Activated naive CD4-positive, alpha-beta T cell treated with anti-CD3 and anti-CD28 coated beads, Interleukin-2, amount 10 ng/mL, durations not matched to agents 7 days and 5 days (primary cell): ENCODE results near the gene XRN1.
A peak's percentile ranks its signal among the peaks of the same experiment; 100 is the strongest.
"Not testable (repeated sequence)": the region's sequence is repeated elsewhere in the genome, so short reads cannot be mapped to it uniquely, and the experiment has no call there.

Source experiments
- CTCF ChIA-PET: fragments of 350-600 bp; sonication (Branson Sonifier 250); formaldehyde crosslinking; loops from one replicate; lab custom pipeline; 2021; ENCODE audit warnings: antibody characterized with exemption; lab: Charles Lee
- DNase-seq: peaks from one replicate; pipeline ENCODE4 v3.0.0-alpha.2; 2020
- H3K27ac Mint-ChIP-seq: one replicate; pipeline ENCODE4 v1.8.0; 2021; ENCODE audit warnings: mild to moderate bottlenecking, moderate library complexity, mixed read lengths
- H3K27me3 Mint-ChIP-seq: one replicate; pipeline ENCODE4 v1.8.0; 2021; ENCODE audit warnings: mild to moderate bottlenecking, mixed read lengths
- H3K36me3 Mint-ChIP-seq: one replicate; pipeline ENCODE4 v1.8.0; 2021; ENCODE audit warnings: mixed read lengths
- H3K4me1 Mint-ChIP-seq: one replicate; pipeline ENCODE4 v1.8.0; 2021; ENCODE audit warnings: mixed read lengths
- H3K4me3 Mint-ChIP-seq: one replicate; pipeline ENCODE4 v1.8.0; 2021; ENCODE audit warnings: mild to moderate bottlenecking, moderate library complexity, mixed read lengths
- H3K9me3 Mint-ChIP-seq: one replicate; pipeline ENCODE4 v1.8.0; 2021; ENCODE audit warnings: mixed read lengths

The XRN1 gene

GRCh38 chr3:142332390-142332789 lies 115.4 kb downstream of the XRN1 start:
- Mint-ChIP-seq H3K27ac (no peak overlapping the region), H3K4me3 (no peak overlapping the region), H3K36me3 (peaks cover 54% of the 10 kb centered on the region), H3K4me1 (no peaks in the 10 kb centered on the region), H3K27me3 (no peaks in the 10 kb centered on the region), H3K9me3 (no peaks in the 10 kb centered on the region)
- CTCF ChIA-PET: no interaction called here
- DNase-seq: no peak

- H3K9me3 Mint-ChIP-seq, H3K4me1 Mint-ChIP-seq, H3K27ac Mint-ChIP-seq, H3K27me3 Mint-ChIP-seq, DNase-seq, H3K4me3 Mint-ChIP-seq, CTCF ChIA-PET: not testable (repeated sequence)
- H3K36me3 Mint-ChIP-seq: peaks cover 63% of the 10 kb centered on the region
Observed at GRCh38 chr3:142324275-142324953, 123.4 kb downstream of the XRN1 start.

- CTCF ChIA-PET: no interaction called here
- no peak for DNase-seq
- no peaks in the 10 kb centered on the region for H3K4me1 Mint-ChIP-seq
- peaks cover 49% of the 10 kb centered on the region for H3K36me3 Mint-ChIP-seq
- no peak overlapping the region for H3K27ac Mint-ChIP-seq
- H3K9me3 Mint-ChIP-seq: peaks cover 4% of the 10 kb centered on the region
- H3K4me3 Mint-ChIP-seq: no peak overlapping the region
- no peaks in the 10 kb centered on the region for H3K27me3 Mint-ChIP-seq
Observed at GRCh38 chr3:142319912-142320311, 127.9 kb downstream of the XRN1 start.

- H3K27ac Mint-ChIP-seq: no peak overlapping the region
Observed at GRCh38 chr3:142319094-142319493, 128.7 kb downstream of the XRN1 start.

GRCh38 chr3:142318331-142318730 lies 129.5 kb downstream of the XRN1 start:
- no peaks in the 10 kb centered on the region for H3K27me3 Mint-ChIP-seq
- CTCF ChIA-PET: interaction anchor here (1.3 kb wide), 1 partner anchor 38 kb away, joined by 3 read pairs; no protein-coding TSS in a partner anchor
- no peaks in the 10 kb centered on the region for H3K9me3 Mint-ChIP-seq
- H3K4me1 Mint-ChIP-seq: no peaks in the 10 kb centered on the region
- H3K36me3 Mint-ChIP-seq: peaks cover 43% of the 10 kb centered on the region
- DNase-seq: no peak
- no peak overlapping the region for H3K4me3 Mint-ChIP-seq
- no peak overlapping the region for H3K27ac Mint-ChIP-seq

More at GRCh38 chr3:142319094-142319493, 128.7 kb downstream of the XRN1 start:
- Mint-ChIP-seq H3K27me3 (no peaks in the 10 kb centered on the region), H3K9me3 (no peaks in the 10 kb centered on the region), H3K36me3 (peaks cover 41% of the 10 kb centered on the region), H3K4me1 (no peaks in the 10 kb centered on the region), H3K4me3 (no peak overlapping the region)
- no peak for DNase-seq
- CTCF ChIA-PET: interaction anchor here (1.3 kb wide), 1 partner anchor 39 kb away, joined by 3 read pairs; no protein-coding TSS in a partner anchor

- H3K27me3 Mint-ChIP-seq, H3K27ac Mint-ChIP-seq, H3K4me3 Mint-ChIP-seq, H3K4me1 Mint-ChIP-seq, H3K9me3 Mint-ChIP-seq, CTCF ChIA-PET, DNase-seq: not testable (repeated sequence)
- H3K36me3 Mint-ChIP-seq: peaks cover 49% of the 10 kb centered on the region
Observed at GRCh38 chr3:142315978-142316388, 131.9 kb downstream of the XRN1 start.

- H3K4me3 Mint-ChIP-seq: no peak overlapping the region
- H3K27me3 Mint-ChIP-seq: no peaks in the 10 kb centered on the region
- DNase-seq: no peak
- CTCF ChIA-PET: no interaction called here
- no peak overlapping the region for H3K27ac Mint-ChIP-seq
- no peaks in the 10 kb centered on the region for H3K9me3 Mint-ChIP-seq
- no peaks in the 10 kb centered on the region for H3K4me1 Mint-ChIP-seq
- H3K36me3 Mint-ChIP-seq: peaks cover 47% of the 10 kb centered on the region
Observed at GRCh38 chr3:142315083-142315482, 132.8 kb downstream of the XRN1 start.

GRCh38 chr3:142310439-142310838 lies 137.4 kb downstream of the XRN1 start:
- no peak for DNase-seq
- CTCF ChIA-PET: no interaction called here
- Mint-ChIP-seq H3K4me1 (no peaks in the 10 kb centered on the region), H3K36me3 (peaks cover 49% of the 10 kb centered on the region), H3K4me3 (no peak overlapping the region), H3K27ac (no peak overlapping the region), H3K9me3 (no peaks in the 10 kb centered on the region), H3K27me3 (no peaks in the 10 kb centered on the region)

GRCh38 chr3:142302847-142303246 lies 145.0 kb downstream of the XRN1 start:
- CTCF ChIA-PET: interaction anchor here (0.6 kb wide), 1 partner anchor 427 kb away, joined by 3 read pairs; no protein-coding TSS in a partner anchor
- peaks cover 25% of the 10 kb centered on the region for H3K9me3 Mint-ChIP-seq
- not testable (repeated sequence) for DNase-seq, H3K4me1 Mint-ChIP-seq, H3K27me3 Mint-ChIP-seq, H3K27ac Mint-ChIP-seq, H3K4me3 Mint-ChIP-seq
- peaks cover 54% of the 10 kb centered on the region for H3K36me3 Mint-ChIP-seq

GRCh38 chr3:142298626-142299025 lies 149.2 kb downstream of the XRN1 start:
- no peak for DNase-seq
- CTCF ChIA-PET: no interaction called here
- peak overlapping the region; percentile 10 for H3K27ac Mint-ChIP-seq

GRCh38 chr3:142296507-142296906 lies 151.3 kb downstream of the XRN1 start:
- Mint-ChIP-seq H3K4me3 (no peak overlapping the region), H3K27ac (no peak overlapping the region), H3K36me3 (peaks cover 6% of the 10 kb centered on the region), H3K4me1 (no peaks in the 10 kb centered on the region), H3K27me3 (no peaks in the 10 kb centered on the region), H3K9me3 (peaks cover 6% of the 10 kb centered on the region)
- DNase-seq: no peak
- CTCF ChIA-PET: interaction anchor here (0.6 kb wide), 1 partner anchor 11 kb away, joined by 3 read pairs; no protein-coding TSS in a partner anchor

More at GRCh38 chr3:142298626-142299025, 149.2 kb downstream of the XRN1 start:
- Mint-ChIP-seq H3K4me1 (no peaks in the 10 kb centered on the region), H3K9me3 (peaks cover 14% of the 10 kb centered on the region), H3K27me3 (no peaks in the 10 kb centered on the region), H3K36me3 (peaks cover 25% of the 10 kb centered on the region), H3K4me3 (no peak overlapping the region)

- Mint-ChIP-seq H3K4me1 (no peaks in the 10 kb centered on the region), H3K27ac (no peak overlapping the region), H3K9me3 (peaks cover 20% of the 10 kb centered on the region), H3K27me3 (no peaks in the 10 kb centered on the region), H3K4me3 (no peak overlapping the region), H3K36me3 (peaks cover 4% of the 10 kb centered on the region)
- no peak for DNase-seq
- CTCF ChIA-PET: no interaction called here
Observed at GRCh38 chr3:142287866-142288638, 159.8 kb downstream of the XRN1 start.

GRCh38 chr3:142285083-142285517 lies 162.7 kb downstream of the XRN1 start:
- peaks cover 4% of the 10 kb centered on the region for H3K36me3 Mint-ChIP-seq
- peaks cover 18% of the 10 kb centered on the region for H3K9me3 Mint-ChIP-seq
- CTCF ChIA-PET: interaction anchor here (0.6 kb wide), 1 partner anchor 12 kb away, joined by 3 read pairs; no protein-coding TSS in a partner anchor
- H3K4me1 Mint-ChIP-seq: peaks cover 7% of the 10 kb centered on the region
- H3K4me3 Mint-ChIP-seq: no peak overlapping the region
- H3K27me3 Mint-ChIP-seq: no peaks in the 10 kb centered on the region
- H3K27ac Mint-ChIP-seq: no peak overlapping the region
- DNase-seq: no peak

- Mint-ChIP-seq H3K9me3 (peaks cover 1% of the 10 kb centered on the region), H3K27ac (no peak overlapping the region), H3K36me3 (peaks cover 2% of the 10 kb centered on the region), H3K4me1 (peaks cover 7% of the 10 kb centered on the region), H3K27me3 (no peaks in the 10 kb centered on the region), H3K4me3 (no peak overlapping the region)
- CTCF ChIA-PET: interaction anchor here (0.8 to 5.5 kb wide), 6 partner anchors 102 to 719 kb away, joined by 3 to 40 read pairs (median 4); no protein-coding TSS in a partner anchor
- DNase-seq: no peak
Observed at GRCh38 chr3:142282503-142282902, 165.3 kb downstream of the XRN1 start.
